ENCODE data around the gene MPDU1. TPM values are rescaled to one million over a fixed set of nuclear protein-coding genes. Genes with fewer than 3 reads are reported as not detected.
A peak's percentile ranks its signal among the peaks of the same experiment; 100 is the strongest.

The MPDU1 gene
- total RNA-seq, result 22.4 TPM
- long read RNA-seq, transcript MPDU1-201 (7 exons, 1,601 nt), result major isoform, 7 of 15 reads
- long read RNA-seq, partial matches to known transcripts, result 5 of 15 reads
- long read RNA-seq, other reads (novel, unspliced or antisense), result 1 of 15 reads

GRCh38 chr17:7583253-7584109 lies at the start of gene MPDU1:
Gene MPDU1, plus strand, starts transcription at chr17:7583852. Its CDS starts 11 bp downstream, at chr17:7583863.
- peak; percentile 98 for DNase-seq (ENCODE audit: low spot score)
- intact Hi-C loops (cut with DNase I), result loop anchor here (2.0 kb wide), 2 partner anchors 31 to 103 kb away; partner anchors contain the start of genes FXR2 and TP53

GRCh38 chr17:7538050-7538449 lies 45.6 kb upstream of the MPDU1 start:
- intact Hi-C loops (cut with DNase I), result no loop called here

GRCh38 chr17:7538891-7539545 lies 44.6 kb upstream of the MPDU1 start:
- DNase-seq (ENCODE audit: low spot score), result no peak
- intact Hi-C loops (cut with DNase I), result no loop called here

More at GRCh38 chr17:7538050-7538449, 45.6 kb upstream of the MPDU1 start:
- no peak for DNase-seq (ENCODE audit: low spot score)

- intact Hi-C loops (cut with DNase I), result no loop called here
- DNase-seq (ENCODE audit: low spot score), result no peak
Observed at GRCh38 chr17:7541074-7541621, 42.5 kb upstream of the MPDU1 start.

GRCh38 chr17:7544911-7545310 lies 38.7 kb upstream of the MPDU1 start:
- intact Hi-C loops (cut with DNase I), result no loop called here
- DNase-seq (ENCODE audit: low spot score), result no peak

GRCh38 chr17:7548585-7549400 lies 34.9 kb upstream of the MPDU1 start, which contains the start of gene TNFSF12:
Gene TNFSF12, plus strand, starts transcription at chr17:7549058. Its CDS starts 96 bp downstream, at chr17:7549154.
- peak; percentile 84 for DNase-seq (ENCODE audit: low spot score)
- intact Hi-C loops (cut with DNase I), result no loop called here

GRCh38 chr17:7549401-7550055 lies 34.1 kb upstream of the MPDU1 start:
- intact Hi-C loops (cut with DNase I), result no loop called here

GRCh38 chr17:7550344-7550743 lies 33.3 kb upstream of the MPDU1 start:
- intact Hi-C loops (cut with DNase I), result no loop called here
- DNase-seq (ENCODE audit: low spot score), result no peak

More at GRCh38 chr17:7549401-7550055, 34.1 kb upstream of the MPDU1 start:
- no peak for DNase-seq (ENCODE audit: low spot score)

- DNase-seq (ENCODE audit: low spot score), result no peak
- intact Hi-C loops (cut with DNase I), result no loop called here
Observed at GRCh38 chr17:7551396-7551795, 32.3 kb upstream of the MPDU1 start.

- no peak for DNase-seq (ENCODE audit: low spot score)
- intact Hi-C loops (cut with DNase I), result no loop called here
Observed at GRCh38 chr17:7552621-7553051, 31.0 kb upstream of the MPDU1 start.

- intact Hi-C loops (cut with DNase I), result no loop called here
- DNase-seq (ENCODE audit: low spot score), result no peak
Observed at GRCh38 chr17:7553356-7553755, 30.3 kb upstream of the MPDU1 start.

GRCh38 chr17:7555320-7555948 lies 28.2 kb upstream of the MPDU1 start:
- intact Hi-C loops (cut with DNase I), result loop anchor here (5.0 kb wide), 1 partner anchor 318 kb away; the partner anchor contains the start of gene PHF23
- no peak for DNase-seq (ENCODE audit: low spot score)

GRCh38 chr17:7556627-7557026 lies 27.0 kb upstream of the MPDU1 start:
- intact Hi-C loops (cut with DNase I), result loop anchor here (5.0 kb wide), 1 partner anchor 319 kb away; the partner anchor contains the start of gene PHF23
- no peak for DNase-seq (ENCODE audit: low spot score)

GRCh38 chr17:7557147-7557764 lies 26.4 kb upstream of the MPDU1 start:
- intact Hi-C loops (cut with DNase I), result loop anchor here (5.0 kb wide), 1 partner anchor 320 kb away; the partner anchor contains the start of gene PHF23
- DNase-seq (ENCODE audit: low spot score), result no peak

GRCh38 chr17:7557775-7558543 lies 25.7 kb upstream of the MPDU1 start:
- intact Hi-C loops (cut with DNase I), result loop anchor here (2.0 to 5.0 kb wide), 2 partner anchors 73 to 321 kb away; partner anchors contain the start of genes PHF23 and POLR2A
- peak; percentile 95 for DNase-seq (ENCODE audit: low spot score)

GRCh38 chr17:7558544-7559319 lies 24.9 kb upstream of the MPDU1 start, which contains the start of gene TNFSF13:
Gene TNFSF13, plus strand, starts transcription at chr17:7558750. Its CDS starts 290 bp downstream, at chr17:7559040.
- peak; percentile 82 for DNase-seq (ENCODE audit: low spot score)
- intact Hi-C loops (cut with DNase I), result loop anchor here (2.0 to 5.0 kb wide), 2 partner anchors 74 to 321 kb away; partner anchors contain the start of genes PHF23 and POLR2A

All from cardiac septum (tissue), 1 donor.